ENCODE data around the gene TSHB.

DNA sequence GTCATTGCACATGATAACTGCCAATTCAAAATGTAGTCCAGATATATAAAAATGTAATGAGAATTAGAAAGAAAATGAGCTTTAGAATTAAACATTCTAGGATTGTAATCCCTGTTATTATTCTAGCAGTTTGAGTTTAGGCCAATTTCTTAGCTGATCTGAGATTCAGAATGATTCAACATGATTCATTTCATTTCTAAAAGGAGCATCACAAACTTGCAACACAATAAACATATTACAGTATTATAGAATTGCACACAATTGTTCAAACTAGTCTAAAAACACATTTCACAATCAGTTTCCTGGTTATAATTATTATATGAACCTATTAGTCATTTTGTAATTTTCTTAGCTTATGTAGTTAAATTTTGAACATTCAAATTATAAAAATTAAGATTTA is 43.3 kb upstream of the TSHB start:
- TF ChIP-seq, protein P1, sequence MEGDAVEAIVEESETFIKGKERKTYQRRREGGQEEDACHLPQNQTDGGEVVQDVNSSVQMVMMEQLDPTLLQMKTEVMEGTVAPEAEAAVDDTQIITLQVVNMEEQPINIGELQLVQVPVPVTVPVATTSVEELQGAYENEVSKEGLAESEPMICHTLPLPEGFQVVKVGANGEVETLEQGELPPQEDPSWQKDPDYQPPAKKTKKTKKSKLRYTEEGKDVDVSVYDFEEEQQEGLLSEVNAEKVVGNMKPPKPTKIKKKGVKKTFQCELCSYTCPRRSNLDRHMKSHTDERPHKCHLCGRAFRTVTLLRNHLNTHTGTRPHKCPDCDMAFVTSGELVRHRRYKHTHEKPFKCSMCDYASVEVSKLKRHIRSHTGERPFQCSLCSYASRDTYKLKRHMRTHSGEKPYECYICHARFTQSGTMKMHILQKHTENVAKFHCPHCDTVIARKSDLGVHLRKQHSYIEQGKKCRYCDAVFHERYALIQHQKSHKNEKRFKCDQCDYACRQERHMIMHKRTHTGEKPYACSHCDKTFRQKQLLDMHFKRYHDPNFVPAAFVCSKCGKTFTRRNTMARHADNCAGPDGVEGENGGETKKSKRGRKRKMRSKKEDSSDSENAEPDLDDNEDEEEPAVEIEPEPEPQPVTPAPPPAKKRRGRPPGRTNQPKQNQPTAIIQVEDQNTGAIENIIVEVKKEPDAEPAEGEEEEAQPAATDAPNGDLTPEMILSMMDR (IDR thresholded peaks at IDR 0.05), result no peak
- no peak for TF ChIP-seq POLR2A (IDR thresholded peaks at IDR 0.05)
- no peak for TF ChIP-seq POLR2AphosphoS5 (IDR thresholded peaks at IDR 0.05)
- TF ChIP-seq EP300 (IDR thresholded peaks at IDR 0.05), result no peak
